Parathyroid adenoma (tissue), 2 donors: ENCODE measurements around the gene ASXL2.

Experiments used
- H2AFZ ChIP-seq: fragments of 300-600 bp; sonication (generic); one replicate; pipeline ENCODE4 v1.7.0; 2017; ENCODE audit warnings: antibody characterized with exemption, mild to moderate bottlenecking
- H3K27ac ChIP-seq: fragments of 300-600 bp; sonication (generic); one replicate; pipeline ENCODE4 v1.7.0; 2017
- H3K27me3 ChIP-seq: fragments of 300-600 bp; sonication (generic); one replicate; pipeline ENCODE4 v1.7.0; 2017; ENCODE audit warnings: low read length; ENCODE audit not compliant: control insufficient read depth, insufficient read depth
- H3K36me3 ChIP-seq: fragments of 300-600 bp; sonication (generic); one replicate; pipeline ENCODE4 v1.7.0; 2017; ENCODE audit warnings: low read length; ENCODE audit not compliant: control insufficient read depth, insufficient read depth
- H3K4me1 ChIP-seq: fragments of 300-600 bp; sonication (generic); one replicate; pipeline ENCODE4 v1.7.0; 2017; ENCODE audit warnings: control low read depth
- H3K4me2 ChIP-seq: fragments of 300-600 bp; sonication (generic); one replicate; pipeline ENCODE4 v1.7.0; 2017; ENCODE audit warnings: low read length
- H3K4me3 ChIP-seq: fragments of 300-600 bp; sonication (generic); one replicate; pipeline ENCODE4 v1.7.0; 2017; ENCODE audit warnings: low read depth, low read length
- H3K79me2 ChIP-seq: fragments of 300-600 bp; sonication (generic); one replicate; pipeline ENCODE4 v1.7.0; 2017; ENCODE audit warnings: control low read depth
- H3K9ac ChIP-seq: fragments of 300-600 bp; sonication (generic); one replicate; pipeline ENCODE4 v1.7.0; 2017; ENCODE audit warnings: mild to moderate bottlenecking
- H3K9me3 ChIP-seq: fragments of 300-600 bp; sonication (generic); one replicate; pipeline ENCODE4 v1.7.0; 2017; ENCODE audit warnings: low read length; ENCODE audit not compliant: control insufficient read depth
- TF ChIP-seq, protein P1 (sequence below): fragments of 300-600 bp; sonication (generic); IDR thresholded peaks from one replicate; pipeline ENCODE4 v1.7.0; 2017; ENCODE audit warnings: antibody characterized with exemption, mild to moderate bottlenecking
- donor health status: primary hyperparathyroidism.

The ASXL2 gene

DNA sequence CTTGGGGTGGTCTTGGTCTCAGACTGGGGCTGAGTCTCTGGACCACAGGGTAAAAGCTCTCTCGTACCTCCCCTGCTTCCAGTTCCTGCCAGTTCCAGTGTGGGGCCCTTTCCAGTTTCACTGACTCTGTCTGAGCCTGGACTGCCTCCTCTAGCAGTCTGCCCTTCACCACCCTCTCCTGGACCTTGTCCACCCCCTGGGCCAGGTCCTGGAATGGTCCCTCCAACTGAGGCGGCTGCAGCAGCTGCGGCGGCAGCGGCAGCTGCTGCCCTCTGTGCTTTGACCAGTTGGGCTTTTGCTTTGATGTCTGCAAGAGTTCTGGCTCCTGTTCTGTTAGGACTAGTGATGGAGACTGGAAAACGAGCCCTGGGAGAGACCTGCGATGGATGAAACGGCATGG lies 134.2 kb downstream of the ASXL2 start:
- no peaks in the 10 kb centered on the region for H3K4me1 ChIP-seq
- no peak overlapping the region for H2AFZ ChIP-seq
- H3K4me3 ChIP-seq: no peak overlapping the region
- no peak overlapping the region for H3K9ac ChIP-seq
- TF ChIP-seq, protein P1, sequence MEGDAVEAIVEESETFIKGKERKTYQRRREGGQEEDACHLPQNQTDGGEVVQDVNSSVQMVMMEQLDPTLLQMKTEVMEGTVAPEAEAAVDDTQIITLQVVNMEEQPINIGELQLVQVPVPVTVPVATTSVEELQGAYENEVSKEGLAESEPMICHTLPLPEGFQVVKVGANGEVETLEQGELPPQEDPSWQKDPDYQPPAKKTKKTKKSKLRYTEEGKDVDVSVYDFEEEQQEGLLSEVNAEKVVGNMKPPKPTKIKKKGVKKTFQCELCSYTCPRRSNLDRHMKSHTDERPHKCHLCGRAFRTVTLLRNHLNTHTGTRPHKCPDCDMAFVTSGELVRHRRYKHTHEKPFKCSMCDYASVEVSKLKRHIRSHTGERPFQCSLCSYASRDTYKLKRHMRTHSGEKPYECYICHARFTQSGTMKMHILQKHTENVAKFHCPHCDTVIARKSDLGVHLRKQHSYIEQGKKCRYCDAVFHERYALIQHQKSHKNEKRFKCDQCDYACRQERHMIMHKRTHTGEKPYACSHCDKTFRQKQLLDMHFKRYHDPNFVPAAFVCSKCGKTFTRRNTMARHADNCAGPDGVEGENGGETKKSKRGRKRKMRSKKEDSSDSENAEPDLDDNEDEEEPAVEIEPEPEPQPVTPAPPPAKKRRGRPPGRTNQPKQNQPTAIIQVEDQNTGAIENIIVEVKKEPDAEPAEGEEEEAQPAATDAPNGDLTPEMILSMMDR: no peak
- H3K79me2 ChIP-seq: no peaks in the 10 kb centered on the region
- H3K27ac ChIP-seq: no peak overlapping the region
- H3K4me2 ChIP-seq: no peak overlapping the region
- no peaks in the 10 kb centered on the region for H3K36me3 ChIP-seq
- no peaks in the 10 kb centered on the region for H3K9me3 ChIP-seq
- H3K27me3 ChIP-seq: no peaks in the 10 kb centered on the region

DNA sequence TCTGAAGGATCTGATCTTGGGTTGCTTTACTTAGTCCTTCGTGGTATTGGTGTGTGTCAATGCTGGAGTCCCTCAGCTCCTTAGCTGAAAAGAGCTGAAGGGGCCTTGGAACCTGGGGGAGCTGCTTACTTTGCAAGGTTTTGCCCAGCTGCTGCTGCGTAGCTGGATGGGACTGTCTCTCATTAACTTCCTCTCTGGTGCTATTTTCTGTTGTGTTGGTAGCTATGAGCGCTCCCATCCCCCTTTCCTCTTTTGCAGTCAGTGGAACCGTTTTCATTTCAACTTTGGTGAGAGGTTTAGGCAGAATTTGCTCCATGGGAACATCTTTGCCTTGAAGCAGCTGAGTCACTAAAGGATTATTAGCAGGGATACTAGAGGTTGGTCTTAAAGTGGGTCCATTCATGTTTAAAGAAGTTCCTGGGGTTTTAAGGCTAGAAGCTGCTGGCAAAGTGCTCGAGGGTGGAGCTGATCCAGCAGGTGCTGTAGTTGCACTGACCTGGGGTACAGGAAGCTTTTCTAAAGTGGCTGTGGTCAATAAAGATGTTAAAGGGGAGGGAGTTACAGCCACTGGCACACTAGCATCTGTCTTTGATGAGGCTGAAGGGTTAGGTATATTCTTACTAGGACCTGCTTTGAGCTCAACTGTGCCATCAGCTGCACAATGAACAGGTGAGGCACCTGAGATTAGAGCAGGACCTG lies 135.0 kb downstream of the ASXL2 start:
- H3K27ac ChIP-seq: no peak overlapping the region
- no peak overlapping the region for H3K4me2 ChIP-seq
- H3K9me3 ChIP-seq: no peaks in the 10 kb centered on the region
- H3K9ac ChIP-seq: no peak overlapping the region
- no peak overlapping the region for H3K4me3 ChIP-seq
- TF ChIP-seq, protein P1: no peak
- H3K79me2 ChIP-seq: no peaks in the 10 kb centered on the region
- no peaks in the 10 kb centered on the region for H3K4me1 ChIP-seq
- H2AFZ ChIP-seq: no peak overlapping the region
- no peaks in the 10 kb centered on the region for H3K27me3 ChIP-seq
- no peaks in the 10 kb centered on the region for H3K36me3 ChIP-seq

DNA sequence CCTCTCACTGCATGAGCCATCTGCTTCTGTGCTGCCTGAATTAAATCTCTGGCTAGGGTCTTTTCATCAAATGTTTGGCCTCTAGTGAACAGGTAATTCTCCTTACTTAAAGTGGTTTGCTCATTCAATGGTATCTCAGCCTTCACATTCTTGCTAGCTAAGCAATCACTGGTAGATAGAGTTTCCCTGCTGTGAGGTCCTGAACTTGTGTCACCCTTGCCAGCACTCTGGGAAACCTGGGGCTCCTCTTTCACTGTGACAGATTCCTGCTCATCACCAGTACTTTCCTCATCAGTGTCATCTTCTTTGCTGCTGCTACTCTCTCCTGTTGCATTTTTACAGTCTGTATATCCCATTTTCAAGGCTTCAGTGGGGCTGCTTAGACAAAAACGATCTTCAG lies 135.8 kb downstream of the ASXL2 start:
- Histone ChIP-seq H2AFZ (no peak overlapping the region), H3K9me3 (no peaks in the 10 kb centered on the region), H3K79me2 (no peaks in the 10 kb centered on the region), H3K27ac (no peak overlapping the region), H3K36me3 (no peaks in the 10 kb centered on the region), H3K9ac (no peak overlapping the region), H3K4me1 (no peaks in the 10 kb centered on the region), H3K27me3 (no peaks in the 10 kb centered on the region), H3K4me2 (no peak overlapping the region), H3K4me3 (no peak overlapping the region)
- TF ChIP-seq, protein P1: no peak

DNA sequence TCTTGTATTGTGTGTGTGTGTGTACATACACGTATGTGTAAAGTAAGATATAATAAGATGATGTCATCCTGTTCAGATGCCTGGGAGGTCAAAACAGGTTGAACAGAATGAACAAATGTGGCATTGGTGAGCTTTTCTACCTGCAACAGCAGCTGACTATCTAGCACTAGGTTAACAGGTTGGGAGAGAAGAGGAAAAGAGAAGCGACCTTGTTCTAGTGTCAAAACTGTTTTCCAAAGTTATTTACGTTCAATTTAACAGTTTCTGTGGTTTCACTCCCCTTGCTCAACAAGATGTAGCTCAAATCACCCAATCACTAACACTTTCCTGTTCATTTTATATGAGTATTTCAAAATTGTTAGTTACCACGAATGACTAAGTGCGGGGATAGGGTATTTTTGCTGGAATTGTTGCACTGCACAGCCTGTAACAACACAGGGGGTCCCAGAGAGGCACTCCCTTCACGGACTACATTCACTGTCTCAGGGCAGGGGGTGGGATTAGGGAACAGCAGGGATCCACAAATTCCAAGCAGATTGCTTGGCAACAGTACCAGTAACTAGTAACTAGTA lies 137.4 kb downstream of the ASXL2 start:
- no peaks in the 10 kb centered on the region for H3K9me3 ChIP-seq
- H3K9ac ChIP-seq: no peak overlapping the region
- H3K79me2 ChIP-seq: no peaks in the 10 kb centered on the region
- H3K27ac ChIP-seq: no peak overlapping the region
- TF ChIP-seq, protein P1: no peak
- no peak overlapping the region for H3K4me3 ChIP-seq
- H3K36me3 ChIP-seq: no peaks in the 10 kb centered on the region
- no peak overlapping the region for H2AFZ ChIP-seq
- no peak overlapping the region for H3K4me2 ChIP-seq
- H3K4me1 ChIP-seq: no peaks in the 10 kb centered on the region
- no peaks in the 10 kb centered on the region for H3K27me3 ChIP-seq
